CD4-positive, alpha-beta T cell treated with Interleukin-4 for 4 hours (primary cell): Measurements from ENCODE around the gene FBXO9.

Experiments
- DNase-seq: peaks from one replicate; pipeline ENCODE4 v3.0.0-alpha.2; 2020

Gene FBXO9

GRCh38 chr6:53139841-53140413 is 74.7 kb downstream of the FBXO9 start:
- DNase-seq, result no peak

GRCh38 chr6:53142810-53143209 is 77.6 kb downstream of the FBXO9 start:
- DNase-seq, result no peak

- no peak for DNase-seq
Measured at GRCh38 chr6:53143710-53144109, 78.5 kb downstream of the FBXO9 start.

- DNase-seq, result no peak
Measured at GRCh38 chr6:53144802-53145201, 79.6 kb downstream of the FBXO9 start.

- DNase-seq, result no peak
Measured at GRCh38 chr6:53148684-53149083, 83.5 kb downstream of the FBXO9 start, which contains the start of gene GCM1. TSS of gene GCM1 (minus strand) at chr6:53148841. CDS start at chr6:53145632, 3,209 bp downstream.
